Mucosa of gallbladder (tissue), 1 donor: ENCODE results near the gene SEL1L2. TPM values are rescaled to one million over a fixed set of nuclear protein-coding genes. Genes with fewer than 3 reads are reported as not detected.

Source experiments
- DNase-seq: peaks from one replicate; pipeline ENCODE4 v3.0.0-alpha.2; 2020; ENCODE audit warnings: low spot score
- total RNA-seq: library from RNA; stranded (reverse); gene quantifications from one replicate; pipeline ENCODE4 v1.2.1, GENCODE V29; 2021
- donor health status: DM: no; HTN: no; CAD: no.

SEL1L2 gene
- total RNA-seq, 1 donor from 2014 or later = 0.52 TPM

GRCh38 chr20:13930281-13930680, 60.1 kb downstream of the SEL1L2 start:
- DNase-seq = no peak

- DNase-seq = no peak
Observed at GRCh38 chr20:13929836-13930235, 60.6 kb downstream of the SEL1L2 start.

- no peak for DNase-seq
Observed at GRCh38 chr20:13928901-13929300, 61.5 kb downstream of the SEL1L2 start.

- no peak for DNase-seq
Observed at GRCh38 chr20:13927171-13927570, 63.2 kb downstream of the SEL1L2 start.

GRCh38 chr20:13922241-13922640, 68.2 kb downstream of the SEL1L2 start:
- no peak for DNase-seq

- no peak for DNase-seq
Observed at GRCh38 chr20:13915284-13915683, 75.1 kb downstream of the SEL1L2 start.

- no peak for DNase-seq
Observed at GRCh38 chr20:13913572-13913971, 76.8 kb downstream of the SEL1L2 start.

- no peak for DNase-seq
Observed at GRCh38 chr20:13913131-13913530, 77.3 kb downstream of the SEL1L2 start.

GRCh38 chr20:13910492-13910891, 79.9 kb downstream of the SEL1L2 start:
- no peak for DNase-seq

GRCh38 chr20:13909067-13909466, 81.3 kb downstream of the SEL1L2 start:
- DNase-seq = no peak

- no peak for DNase-seq
Observed at GRCh38 chr20:13904766-13905165, 85.6 kb downstream of the SEL1L2 start.

GRCh38 chr20:13900496-13900895, 89.9 kb downstream of the SEL1L2 start:
- DNase-seq = no peak

- DNase-seq = no peak
Observed at GRCh38 chr20:13898012-13898612, 92.3 kb downstream of the SEL1L2 start.

GRCh38 chr20:13891575-13891974, 98.8 kb downstream of the SEL1L2 start:
- no peak for DNase-seq

- no peak for DNase-seq
Observed at GRCh38 chr20:13884803-13885202, 105.6 kb downstream of the SEL1L2 start.

- no peak for DNase-seq
Observed at GRCh38 chr20:13883425-13883824, 107.0 kb downstream of the SEL1L2 start.

- DNase-seq = no peak
Observed at GRCh38 chr20:13878566-13878965, 111.8 kb downstream of the SEL1L2 start.

- DNase-seq = no peak
Observed at GRCh38 chr20:13877793-13878192, 112.6 kb downstream of the SEL1L2 start.

GRCh38 chr20:13875265-13875811, 115.1 kb downstream of the SEL1L2 start:
- no peak for DNase-seq

- no peak for DNase-seq
Observed at GRCh38 chr20:13874394-13875157, 115.8 kb downstream of the SEL1L2 start.

- DNase-seq = no peak
Observed at GRCh38 chr20:13873831-13874230, 116.6 kb downstream of the SEL1L2 start.

- no peak for DNase-seq
Observed at GRCh38 chr20:13870170-13870748, 120.2 kb downstream of the SEL1L2 start.

- DNase-seq = peak; percentile 25
Observed at GRCh38 chr20:13868331-13868730, 122.1 kb downstream of the SEL1L2 start.
